GM20000 (cell line): Measurements from ENCODE around the gene HIPK3.
"Not testable (repeated sequence)": the region's sequence is repeated elsewhere in the genome, so short reads cannot be mapped to it uniquely, and the experiment has no call there.

Source experiments
- DNase-seq: peaks from one replicate; pipeline ENCODE4 v3.0.0; 2012; ENCODE audit warnings: low spot score
- TF ChIP-seq, protein P1 (sequence below): IDR thresholded peaks from 2 replicates; pipeline ENCODE4 v1.5.1; 2012; ENCODE audit warnings: mild to moderate bottlenecking, control low read depth; ENCODE audit errors: extremely low read depth, missing control alignments

The HIPK3 gene

DNA sequence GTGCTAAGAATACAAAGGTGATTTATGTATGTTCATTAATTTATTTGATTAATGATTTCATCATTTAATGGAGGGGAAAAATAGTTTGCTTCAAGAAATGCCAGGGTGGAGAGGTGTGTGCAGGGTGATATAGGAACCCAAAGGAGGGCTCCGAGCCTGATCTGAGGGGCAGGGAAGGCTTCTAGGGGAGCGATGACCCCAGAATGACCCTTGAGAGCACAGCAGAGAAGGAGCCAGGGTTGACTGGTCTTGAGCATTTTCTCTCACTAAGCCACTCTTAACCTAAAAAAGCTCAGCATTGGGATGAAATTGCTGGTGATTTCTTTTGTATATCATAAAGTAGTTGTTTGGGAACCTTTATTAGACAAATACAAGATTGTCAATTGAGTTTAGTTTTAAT is 35.1 kb downstream of the HIPK3 start:
- DNase-seq, result no peak

DNA sequence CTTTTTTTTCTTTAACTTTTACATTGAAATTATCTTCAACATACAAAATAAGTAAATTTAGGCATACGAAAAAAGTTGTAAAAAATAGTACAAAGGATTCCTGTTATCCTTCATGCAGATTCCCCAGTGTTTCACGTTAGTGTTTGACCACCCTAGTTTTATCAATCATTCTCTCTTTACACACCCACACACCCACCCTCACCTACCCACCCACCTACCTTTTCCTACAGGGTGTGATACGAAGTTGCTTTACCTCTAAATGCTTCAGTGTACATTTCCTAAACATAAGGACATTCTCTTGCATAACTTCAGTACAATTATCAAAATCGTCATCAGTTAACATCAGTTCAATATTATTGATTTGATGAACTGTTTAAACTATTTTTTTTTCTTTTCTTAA is 37.0 kb downstream of the HIPK3 start:
- TF ChIP-seq, protein P1, sequence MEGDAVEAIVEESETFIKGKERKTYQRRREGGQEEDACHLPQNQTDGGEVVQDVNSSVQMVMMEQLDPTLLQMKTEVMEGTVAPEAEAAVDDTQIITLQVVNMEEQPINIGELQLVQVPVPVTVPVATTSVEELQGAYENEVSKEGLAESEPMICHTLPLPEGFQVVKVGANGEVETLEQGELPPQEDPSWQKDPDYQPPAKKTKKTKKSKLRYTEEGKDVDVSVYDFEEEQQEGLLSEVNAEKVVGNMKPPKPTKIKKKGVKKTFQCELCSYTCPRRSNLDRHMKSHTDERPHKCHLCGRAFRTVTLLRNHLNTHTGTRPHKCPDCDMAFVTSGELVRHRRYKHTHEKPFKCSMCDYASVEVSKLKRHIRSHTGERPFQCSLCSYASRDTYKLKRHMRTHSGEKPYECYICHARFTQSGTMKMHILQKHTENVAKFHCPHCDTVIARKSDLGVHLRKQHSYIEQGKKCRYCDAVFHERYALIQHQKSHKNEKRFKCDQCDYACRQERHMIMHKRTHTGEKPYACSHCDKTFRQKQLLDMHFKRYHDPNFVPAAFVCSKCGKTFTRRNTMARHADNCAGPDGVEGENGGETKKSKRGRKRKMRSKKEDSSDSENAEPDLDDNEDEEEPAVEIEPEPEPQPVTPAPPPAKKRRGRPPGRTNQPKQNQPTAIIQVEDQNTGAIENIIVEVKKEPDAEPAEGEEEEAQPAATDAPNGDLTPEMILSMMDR, result no peak
- DNase-seq, result no peak

More for the DNA sequence above, 35.1 kb downstream of the HIPK3 start:
- TF ChIP-seq, protein P1, result no peak

DNA sequence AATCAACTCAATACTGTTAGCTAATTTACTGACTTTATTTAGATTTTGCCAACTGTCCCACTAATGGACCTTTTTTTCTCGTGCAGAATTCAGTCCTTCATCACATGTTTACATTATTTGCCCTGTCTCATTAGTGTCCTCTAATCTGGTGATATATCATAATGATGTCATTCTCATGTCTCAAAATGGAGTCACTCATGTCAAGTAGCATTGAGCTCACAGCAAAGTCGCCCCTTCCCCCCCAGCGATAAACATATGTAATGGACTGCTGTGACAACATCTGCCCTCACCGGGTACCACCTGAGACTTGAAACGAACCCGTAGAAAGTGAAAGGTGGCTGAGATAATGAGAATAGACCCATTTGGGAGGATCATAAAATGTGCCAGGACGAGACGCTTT is 37.6 kb downstream of the HIPK3 start:
- TF ChIP-seq, protein P1, result no peak
- DNase-seq, result no peak

DNA sequence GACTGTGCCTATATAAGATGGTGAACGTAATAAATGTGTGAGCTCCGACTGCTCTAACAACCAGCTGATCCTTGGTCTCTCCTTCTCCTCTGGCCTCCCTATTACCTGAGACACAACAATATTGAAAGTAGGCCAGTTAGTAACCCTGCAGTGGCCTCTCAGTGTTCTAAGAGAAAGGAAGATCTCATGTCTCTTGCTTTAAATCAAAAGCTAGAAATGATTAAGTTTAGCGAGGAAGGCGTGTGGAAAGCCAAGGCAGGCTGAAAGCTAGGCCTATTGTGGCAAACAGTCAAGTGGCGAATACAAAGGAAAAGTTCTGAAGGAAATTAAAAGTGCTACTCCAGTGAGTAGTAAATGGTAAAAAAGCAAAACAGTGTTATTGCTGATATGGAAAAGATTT is 39.5 kb downstream of the HIPK3 start:
- DNase-seq, result no peak
- TF ChIP-seq, protein P1, result no peak

DNA sequence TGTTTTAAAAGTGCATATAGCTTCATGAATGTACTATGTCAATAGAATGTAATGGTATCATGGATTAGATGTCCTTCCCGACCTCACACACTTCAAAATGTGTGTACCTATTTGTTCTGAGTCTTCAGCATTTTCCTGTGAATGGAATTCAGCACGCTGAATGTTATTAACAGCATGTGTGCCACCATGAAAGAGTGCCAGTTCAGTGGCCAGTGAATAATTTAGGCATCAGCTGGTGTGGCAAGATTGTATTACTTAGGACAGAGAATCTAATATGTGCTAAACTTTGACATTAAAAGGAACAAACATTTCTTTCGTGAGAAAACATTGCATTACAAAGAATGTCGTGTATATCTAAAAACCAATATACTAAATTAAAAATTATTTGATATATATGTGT is 46.4 kb downstream of the HIPK3 start:
- TF ChIP-seq, protein P1, result no peak
- DNase-seq, result no peak

DNA sequence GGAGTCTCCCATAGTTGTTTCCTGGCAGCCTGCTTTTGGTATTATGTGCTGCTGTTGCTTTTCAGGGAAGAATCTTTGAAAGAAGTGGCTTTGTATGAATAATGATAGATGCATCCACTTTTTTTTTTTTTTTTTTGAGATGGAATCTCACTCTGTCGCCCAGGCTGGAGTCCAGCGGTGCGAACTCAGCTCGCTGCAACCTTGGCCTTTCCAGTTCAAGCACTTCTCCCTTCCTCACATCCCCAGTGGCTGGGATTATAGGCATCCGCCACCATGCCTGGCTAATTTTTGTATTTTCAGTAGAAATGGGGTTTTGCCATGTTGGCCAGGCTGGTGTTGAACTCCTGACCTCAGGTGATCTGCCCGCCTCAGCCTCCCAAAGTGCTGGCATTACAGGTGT is 49.6 kb downstream of the HIPK3 start:
- DNase-seq, result not testable (repeated sequence)

DNA sequence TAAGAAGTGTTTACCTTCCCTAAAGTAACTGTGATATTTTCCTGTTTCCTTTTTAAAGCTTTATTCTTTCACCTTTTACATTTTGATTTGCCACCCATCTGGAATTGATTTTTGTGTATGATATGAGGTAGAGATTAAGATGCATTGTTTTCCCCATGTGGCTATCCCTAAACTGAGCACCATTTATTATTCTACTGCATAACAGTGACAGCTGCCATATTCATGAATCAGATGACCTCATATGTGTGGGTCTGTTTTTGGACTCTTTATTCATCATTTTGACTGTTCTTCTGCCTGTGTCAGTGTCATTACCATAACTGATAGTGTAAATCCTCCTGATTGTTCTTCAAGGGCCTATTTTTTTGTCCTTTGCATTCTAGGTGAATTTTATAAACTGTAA is 50.8 kb downstream of the HIPK3 start:
- TF ChIP-seq, protein P1, result no peak
- DNase-seq, result no peak

DNA sequence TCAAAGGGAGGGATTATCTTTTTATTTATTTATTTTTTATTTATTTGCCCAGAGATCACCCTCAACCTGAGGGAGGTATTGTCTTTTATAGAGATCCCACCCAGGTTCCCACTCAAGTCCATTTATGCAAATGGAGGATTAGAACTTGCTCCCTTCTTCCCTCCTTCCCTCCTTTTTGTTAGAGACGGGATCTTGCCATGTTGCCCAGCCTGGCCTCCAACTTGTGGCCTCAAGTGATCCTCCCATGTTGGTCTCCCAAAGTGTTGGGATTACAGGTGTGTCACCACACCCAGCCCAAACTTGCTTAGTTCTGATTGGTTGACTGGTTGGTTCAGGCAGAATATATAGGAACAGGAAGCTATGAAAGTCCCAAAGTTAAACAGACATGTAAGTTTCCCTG is 51.9 kb downstream of the HIPK3 start:
- TF ChIP-seq, protein P1, result no peak
- DNase-seq, result no peak
